ENCODE measurements around the gene SPINK13. TPM values are rescaled to one million over a fixed set of nuclear protein-coding genes. Genes with fewer than 3 reads are reported as not detected.

The SPINK13 gene
- total and polyA plus RNA-seq, 8 donors: not detected

DNA sequence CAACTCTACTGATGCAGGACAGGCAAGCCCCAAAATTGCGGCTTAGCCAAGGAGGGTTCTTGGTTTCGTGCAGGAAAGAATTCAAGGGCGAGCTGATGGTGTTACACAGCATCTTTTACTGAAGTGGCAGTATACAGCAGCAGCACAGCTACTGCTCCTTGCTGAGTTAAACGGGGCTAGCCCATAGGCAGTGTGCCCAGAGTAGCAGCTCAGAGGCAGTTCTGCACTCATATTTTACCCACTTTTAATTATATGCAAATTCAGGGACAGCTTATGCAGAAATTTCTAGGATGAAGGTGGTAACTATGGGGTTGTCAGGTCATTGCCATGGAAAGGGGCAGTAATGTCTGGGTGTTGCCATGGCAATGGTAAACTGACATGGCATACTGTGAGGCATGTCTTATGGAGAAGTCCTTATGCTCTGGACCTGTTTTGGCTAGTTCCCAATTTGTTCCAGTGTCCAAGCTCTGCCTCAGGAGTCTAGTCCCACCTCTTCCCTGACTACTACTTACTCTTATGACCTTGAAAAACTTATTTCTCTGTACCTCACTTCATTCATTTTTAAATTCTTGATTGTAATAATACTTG, 64.8 kb downstream of the SPINK13 start:
- no peaks in the 10 kb centered on the region for H3K4me1 ChIP-seq
- ATAC-seq: no peak
- WGBS, 2 donors: 86 to 91% methylated on average over 4 of the region's 4 CpGs
- H3K9me3 ChIP-seq: no peaks in the 10 kb centered on the region
- DNase-seq: no peak
- no peak overlapping the region for H3K4me3 ChIP-seq
- no peaks in the 10 kb centered on the region for H3K36me3 ChIP-seq
- TF ChIP-seq, protein P1, sequence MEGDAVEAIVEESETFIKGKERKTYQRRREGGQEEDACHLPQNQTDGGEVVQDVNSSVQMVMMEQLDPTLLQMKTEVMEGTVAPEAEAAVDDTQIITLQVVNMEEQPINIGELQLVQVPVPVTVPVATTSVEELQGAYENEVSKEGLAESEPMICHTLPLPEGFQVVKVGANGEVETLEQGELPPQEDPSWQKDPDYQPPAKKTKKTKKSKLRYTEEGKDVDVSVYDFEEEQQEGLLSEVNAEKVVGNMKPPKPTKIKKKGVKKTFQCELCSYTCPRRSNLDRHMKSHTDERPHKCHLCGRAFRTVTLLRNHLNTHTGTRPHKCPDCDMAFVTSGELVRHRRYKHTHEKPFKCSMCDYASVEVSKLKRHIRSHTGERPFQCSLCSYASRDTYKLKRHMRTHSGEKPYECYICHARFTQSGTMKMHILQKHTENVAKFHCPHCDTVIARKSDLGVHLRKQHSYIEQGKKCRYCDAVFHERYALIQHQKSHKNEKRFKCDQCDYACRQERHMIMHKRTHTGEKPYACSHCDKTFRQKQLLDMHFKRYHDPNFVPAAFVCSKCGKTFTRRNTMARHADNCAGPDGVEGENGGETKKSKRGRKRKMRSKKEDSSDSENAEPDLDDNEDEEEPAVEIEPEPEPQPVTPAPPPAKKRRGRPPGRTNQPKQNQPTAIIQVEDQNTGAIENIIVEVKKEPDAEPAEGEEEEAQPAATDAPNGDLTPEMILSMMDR (IDR thresholded peaks at IDR 0.05): no peak
- H3K27me3 ChIP-seq: no peaks in the 10 kb centered on the region
- no peak for FAIRE-seq
- no peak overlapping the region for H3K27ac ChIP-seq
- intact Hi-C loops (cut with DNase I): no loop called here

DNA sequence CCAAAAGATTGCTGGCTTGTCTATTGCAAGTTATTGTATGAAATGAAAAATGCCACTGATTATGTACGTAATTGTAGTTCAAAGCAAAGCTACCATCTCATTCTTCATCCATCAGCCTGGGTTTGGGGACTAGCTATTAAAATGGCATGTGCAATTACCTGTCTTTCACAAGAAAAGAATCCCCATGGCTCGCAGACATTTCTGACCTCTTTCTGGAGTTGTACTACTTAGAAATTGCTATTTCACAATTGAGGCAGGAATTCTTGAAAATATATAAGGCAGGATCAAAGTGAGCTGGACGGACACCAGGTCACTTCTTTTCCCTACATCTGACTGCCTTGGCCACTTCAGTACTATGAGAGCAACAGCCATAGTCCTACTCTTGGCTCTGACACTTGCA, 66.7 kb downstream of the SPINK13 start, which contains the start of gene SPINK9:
Gene SPINK9 (plus strand): TSS at position 301 of the 400 bp plus-strand sequence. CDS start 55 bp downstream, at position 356.
- intact Hi-C loops (cut with DNase I): no loop called here
- no peak for ATAC-seq
- Histone ChIP-seq H3K36me3 (no peaks in the 10 kb centered on the region), H3K9me3 (no peaks in the 10 kb centered on the region), H3K27ac (no peak within 1 kb of the TSS), H3K4me3 (no peak within 1 kb of the TSS), H3K4me1 (no peaks in the 10 kb centered on the region), H3K27me3 (no peaks in the 10 kb centered on the region)
- TF ChIP-seq, protein P1 (IDR thresholded peaks at IDR 0.05): no peak
- WGBS, 2 donors: 90 to 99% methylated on average over 3 of the region's 3 CpGs
- FAIRE-seq: no peak
- DNase-seq: no peak

Other genes starting within 250 kb of the SPINK13 start
- gene SPINK5, start 204.8 kb upstream of the SPINK13 start, total RNA-seq: under 1 TPM in 4 of 6 donors, not detected in 2; 0.17 to 0.31 (median 0.21) TPM
- gene SPINK5, start 204.8 kb upstream of the SPINK13 start, polyA plus RNA-seq: under 1 TPM; 0.23 to 0.27 TPM
- gene SPINK14, start 100.2 kb upstream of the SPINK13 start, total RNA-seq: not detected
- gene SPINK14, start 100.2 kb upstream of the SPINK13 start, polyA plus RNA-seq: not detected
- gene SPINK6, start 65.8 kb upstream of the SPINK13 start, total RNA-seq: not detected
- gene SPINK6, start 65.8 kb upstream of the SPINK13 start, polyA plus RNA-seq: not detected
- gene MARCOL, start 30.3 kb upstream of the SPINK13 start, total RNA-seq: not detected
- not detected for gene MARCOL, start 30.3 kb upstream of the SPINK13 start, polyA plus RNA-seq
- gene SPINK7, start 43.6 kb downstream of the SPINK13 start, total RNA-seq: not detected
- gene SPINK7, start 43.6 kb downstream of the SPINK13 start, polyA plus RNA-seq: not detected
- gene SPINK9, start 66.8 kb downstream of the SPINK13 start, total RNA-seq: under 1 TPM in 1 of 6 donors, not detected in 5; 0.38 TPM
- gene SPINK9, start 66.8 kb downstream of the SPINK13 start, polyA plus RNA-seq: not detected
- 10 to 100 TPM; 14.0 to 24.3 (median 17.0) TPM for gene FBXO38, start 115.2 kb downstream of the SPINK13 start, total RNA-seq
- 10 to 100 TPM in 1 of 2 donors, 1 to 10 TPM in 1; 7.0 to 11.5 TPM for gene FBXO38, start 115.2 kb downstream of the SPINK13 start, polyA plus RNA-seq

All from pancreas (tissue), 10 donors.